8988T (cell line): ENCODE data around the gene SERAC1.
"Not testable (repeated sequence)": the region's sequence is repeated elsewhere in the genome, so short reads cannot be mapped to it uniquely, and the experiment has no call there.

Experiments used
- DNase-seq: peaks from one replicate; pipeline ENCODE4 v3.0.0; 2011

Gene SERAC1

DNA sequence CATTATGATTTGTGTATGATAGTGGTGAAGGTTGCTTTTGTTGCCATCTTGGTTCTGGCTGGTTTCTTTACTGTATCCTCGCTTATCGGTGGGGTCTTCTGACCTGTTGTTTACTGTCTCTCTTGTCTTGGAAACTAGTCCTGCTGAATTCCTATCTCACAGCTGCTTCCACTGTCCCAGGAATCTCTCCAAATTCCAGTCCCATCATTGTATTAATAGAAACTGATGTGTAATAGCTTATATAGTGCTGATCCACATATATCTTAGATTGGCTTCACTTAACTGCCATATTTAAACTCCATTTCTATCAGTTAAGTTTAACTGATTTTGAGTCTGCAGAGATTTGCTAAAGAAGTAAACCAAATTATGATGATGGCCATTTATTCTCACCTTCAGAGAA is 6.0 kb upstream of the SERAC1 start:
- DNase-seq = no peak

DNA sequence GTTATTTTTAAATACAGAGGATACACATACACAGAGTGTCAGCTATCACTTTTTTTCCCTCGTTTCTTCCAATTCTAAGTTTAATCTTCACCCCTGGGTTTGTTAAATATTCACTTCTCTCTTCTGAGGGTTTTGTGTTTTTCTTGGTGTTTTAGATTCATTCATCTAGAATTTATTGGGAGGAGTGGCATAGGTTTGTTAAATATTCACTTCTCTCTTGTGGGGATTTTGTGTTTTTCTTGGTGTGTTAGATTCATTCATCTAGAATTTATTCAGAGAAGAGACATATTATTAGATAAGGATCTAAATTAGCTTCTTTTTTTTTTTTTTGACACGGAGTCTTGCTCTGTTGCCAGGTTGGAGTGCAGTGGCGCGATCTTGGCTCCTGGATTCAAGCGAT is 3.9 kb upstream of the SERAC1 start:
- DNase-seq = no peak

GRCh38 chr6:158170656-158171081 is 2.6 kb upstream of the SERAC1 start:
- DNase-seq = no peak

- not testable (repeated sequence) for DNase-seq
These were observed 1.6 kb upstream of the SERAC1 start for GRCh38 chr6:158169634-158170033.

DNA sequence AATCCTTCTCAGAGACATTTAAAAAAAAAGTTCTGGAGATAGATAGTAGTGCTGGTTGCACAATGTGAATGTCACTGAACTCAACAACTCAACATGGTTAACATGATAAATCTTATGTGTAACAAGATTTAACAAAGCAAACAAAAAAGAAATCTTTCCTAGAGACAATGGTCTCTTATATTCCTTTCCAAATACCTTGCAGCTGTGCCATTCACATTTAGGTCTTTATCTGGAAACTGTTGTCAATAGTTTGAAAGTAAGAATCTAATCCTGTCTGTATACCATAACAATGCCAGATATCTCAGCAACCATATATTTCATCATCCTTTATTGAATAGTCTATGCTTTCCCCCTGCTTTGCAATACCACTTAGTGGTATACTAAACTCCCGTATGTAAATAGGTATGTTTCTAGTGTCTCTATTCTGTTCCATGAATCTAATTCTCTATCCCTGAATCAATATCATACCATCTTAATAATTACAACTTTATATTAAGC is 2.1 kb downstream of the SERAC1 start:
- no peak for DNase-seq

DNA sequence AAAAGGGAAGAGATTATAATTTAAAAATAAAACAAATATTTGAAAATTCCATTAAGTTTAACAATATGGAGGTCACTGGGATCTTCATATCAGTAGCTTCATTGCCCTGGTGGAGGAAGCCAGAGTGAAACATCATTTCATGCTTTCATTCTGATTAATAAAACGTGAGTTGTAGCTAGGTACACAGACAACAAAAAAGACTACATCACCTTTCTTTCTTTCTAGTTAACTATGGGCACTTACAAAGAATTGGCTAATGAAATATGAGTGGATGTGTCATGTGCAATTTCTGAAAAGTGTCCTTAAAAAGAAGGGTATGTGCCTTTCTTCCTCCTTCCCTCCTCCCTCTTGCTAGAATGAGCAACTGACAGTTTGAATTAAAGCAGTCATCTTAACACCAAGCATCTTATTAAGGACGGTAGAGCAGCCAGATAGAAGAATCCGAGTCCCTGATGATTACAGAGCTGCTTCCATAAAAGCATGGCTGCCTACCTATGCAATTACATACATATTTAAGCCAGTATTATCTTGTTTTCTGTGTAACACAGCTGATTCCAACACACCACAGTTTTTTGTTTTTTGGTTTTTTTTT is 3.4 kb downstream of the SERAC1 start:
- no peak for DNase-seq

DNA sequence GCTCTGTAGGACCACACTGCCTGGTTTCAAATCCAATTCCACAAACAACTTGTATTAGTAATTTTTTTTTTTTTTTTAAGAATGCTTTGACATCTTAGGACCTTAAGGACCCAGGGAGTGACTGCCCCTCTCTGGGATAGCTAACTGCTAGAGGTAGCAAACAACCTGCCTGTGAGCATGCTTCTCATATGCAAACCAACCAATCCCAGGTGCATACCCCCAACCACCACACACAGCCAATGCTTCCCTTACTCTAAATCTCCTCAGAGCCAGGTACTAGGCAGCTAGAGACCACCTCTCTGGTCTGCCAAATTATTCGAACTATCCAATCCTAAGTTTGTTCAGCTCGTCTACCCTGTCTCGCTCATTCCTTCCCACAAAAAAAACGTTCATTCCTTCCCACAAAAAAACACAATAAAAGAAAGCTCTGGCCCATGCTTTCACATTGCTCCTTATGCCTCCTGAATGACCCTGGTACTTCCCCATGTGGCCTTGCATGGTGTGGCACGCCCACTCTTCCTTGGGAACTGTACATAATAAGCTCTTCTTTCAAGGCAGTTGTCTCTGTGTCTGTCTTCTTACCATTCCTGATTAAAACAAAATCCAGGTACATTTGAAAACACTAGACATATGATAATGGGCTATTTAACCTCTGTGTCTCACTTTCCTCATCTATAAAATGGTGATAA is 6.4 kb downstream of the SERAC1 start:
- no peak for DNase-seq

GRCh38 chr6:158160932-158161539 is 7.0 kb downstream of the SERAC1 start:
- no peak for DNase-seq

- no peak for DNase-seq
These were observed 9.3 kb downstream of the SERAC1 start for GRCh38 chr6:158158748-158159147.

- DNase-seq = no peak
These were observed 9.9 kb downstream of the SERAC1 start for GRCh38 chr6:158158123-158158522.

DNA sequence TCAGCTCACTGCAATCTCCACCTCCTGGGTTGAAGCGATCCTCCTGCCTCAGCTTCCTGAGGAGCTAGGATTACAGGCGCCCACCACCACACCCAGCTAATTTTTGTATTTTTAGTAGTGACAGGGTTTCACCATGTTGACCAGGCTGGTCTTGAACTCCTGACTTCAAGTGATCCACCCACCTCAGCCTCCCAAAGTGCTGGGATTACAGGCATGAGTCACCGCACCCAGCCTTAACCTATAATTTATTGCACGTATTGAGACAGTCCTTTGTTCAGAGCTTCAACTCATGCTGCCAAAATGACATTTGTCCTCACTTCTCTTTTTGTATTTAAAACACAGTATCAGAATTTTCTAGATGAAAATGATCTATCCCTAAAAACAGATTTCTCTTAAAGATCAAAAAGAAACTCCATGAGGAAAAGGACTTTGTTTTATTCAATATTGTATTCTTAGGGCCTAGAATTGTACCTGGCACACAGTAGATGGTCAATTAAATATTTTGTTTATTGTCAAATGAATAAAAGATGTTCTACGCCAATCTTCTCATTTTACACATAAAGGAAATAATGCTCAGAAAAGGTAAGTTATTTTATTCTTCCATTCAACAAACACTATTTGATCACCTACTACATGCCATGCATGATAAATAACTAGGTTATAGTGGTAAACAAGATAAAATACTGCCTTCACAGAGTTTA is 10.8 kb downstream of the SERAC1 start:
- no peak for DNase-seq

DNA sequence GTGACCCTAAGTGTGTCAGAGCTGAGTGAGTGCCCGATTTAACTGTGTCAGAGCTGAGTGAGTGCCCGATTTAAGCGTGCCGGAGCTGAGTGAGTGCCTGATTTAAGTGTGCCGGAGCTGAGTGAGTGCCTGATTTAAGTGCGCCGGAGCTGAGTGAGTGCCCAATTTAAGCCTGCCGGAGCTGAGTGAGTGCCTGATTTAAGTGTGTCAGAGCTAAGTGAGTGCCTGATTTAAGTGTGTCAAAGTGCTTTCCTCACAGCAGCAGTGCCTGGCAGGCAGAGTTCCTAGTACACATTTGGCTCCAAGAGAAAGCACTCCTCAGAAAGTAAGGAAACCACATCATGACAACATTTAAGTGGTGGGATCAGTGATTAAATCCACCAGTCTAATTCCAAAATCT is 13.2 kb downstream of the SERAC1 start:
- no peak for DNase-seq

DNA sequence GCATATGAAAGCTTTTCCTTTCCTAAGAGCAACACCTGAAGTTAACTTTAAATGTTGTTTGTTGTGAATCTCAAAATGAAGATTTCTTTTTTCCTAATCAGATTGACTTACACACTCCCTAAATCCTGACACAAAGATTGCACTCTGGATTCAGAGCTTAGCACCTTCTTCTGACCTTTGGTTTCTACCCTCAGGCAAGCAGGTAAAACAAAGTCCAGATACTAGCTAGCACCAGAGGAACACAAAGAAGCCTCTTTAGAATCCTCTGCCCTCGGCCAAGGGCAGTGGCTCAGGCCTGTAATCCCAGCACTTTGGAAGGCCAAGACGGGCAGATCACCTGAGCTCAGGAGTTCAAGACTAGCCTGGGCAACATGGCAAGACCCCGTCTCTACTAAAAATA is 14.5 kb downstream of the SERAC1 start:
- no peak for DNase-seq

DNA sequence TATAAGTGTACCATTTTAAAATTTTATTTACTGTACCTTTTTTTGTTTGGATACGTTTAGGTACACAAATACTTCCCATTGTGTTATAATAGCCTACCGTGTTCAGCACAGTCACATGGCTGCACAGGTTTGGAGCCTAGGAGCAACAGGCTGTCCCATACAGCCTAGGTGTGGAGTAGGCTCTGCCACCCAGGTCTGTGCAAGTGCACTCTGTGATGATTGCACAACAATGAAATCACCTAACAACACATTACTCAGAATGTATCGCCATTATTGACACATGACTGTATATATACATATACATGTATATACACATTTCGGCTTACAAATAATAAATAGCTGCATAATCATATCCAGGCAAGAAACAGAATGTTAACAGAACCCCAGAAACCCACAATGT is 15.4 kb downstream of the SERAC1 start:
- DNase-seq = no peak

- DNase-seq = not testable (repeated sequence)
These were observed 16.0 kb downstream of the SERAC1 start for GRCh38 chr6:158152025-158152424.

DNA sequence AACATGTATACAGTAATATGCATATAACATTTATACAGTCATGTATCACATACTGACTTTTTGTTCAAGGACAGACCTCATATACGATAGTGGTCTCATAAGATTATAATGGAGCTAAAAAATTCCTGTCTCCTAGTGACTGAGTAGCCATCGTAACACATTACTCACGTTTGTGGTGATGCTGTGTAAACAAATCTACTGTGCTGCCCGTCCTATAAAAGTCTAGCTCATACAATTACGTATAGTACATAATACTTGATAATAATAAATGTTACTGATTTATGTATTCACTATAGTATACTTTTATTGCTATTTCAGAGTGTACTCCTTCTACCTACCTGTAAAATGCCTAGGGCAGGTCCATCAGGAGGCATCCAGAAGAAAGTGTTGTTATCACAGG is 17.4 kb downstream of the SERAC1 start:
- no peak for DNase-seq

- DNase-seq = no peak
These were observed 18.4 kb downstream of the SERAC1 start for GRCh38 chr6:158149641-158150040.

- DNase-seq = no peak
These were observed 24.4 kb downstream of the SERAC1 start for GRCh38 chr6:158143700-158144099.

GRCh38 chr6:158142789-158143188 is 25.3 kb downstream of the SERAC1 start:
- DNase-seq = no peak

DNA sequence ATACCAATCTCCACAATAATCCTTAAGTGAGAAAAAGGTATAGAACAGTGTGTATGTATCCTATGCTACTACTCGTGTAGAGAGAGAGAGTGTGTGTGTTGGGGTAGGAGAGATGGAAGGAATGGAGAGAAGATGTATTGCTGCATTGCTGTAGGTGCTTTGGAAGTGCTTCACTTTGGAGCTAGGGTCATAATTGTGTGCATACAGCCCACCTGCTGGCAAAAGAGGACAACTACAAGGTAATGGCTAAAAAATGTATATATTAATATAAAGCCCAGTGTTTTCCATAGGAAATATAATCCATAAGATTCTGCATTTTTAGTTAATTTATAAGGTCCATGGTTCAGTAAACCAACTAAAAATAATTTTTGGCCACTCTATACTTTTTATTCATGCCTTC is 36.1 kb downstream of the SERAC1 start:
- peak; percentile 20 for DNase-seq

DNA sequence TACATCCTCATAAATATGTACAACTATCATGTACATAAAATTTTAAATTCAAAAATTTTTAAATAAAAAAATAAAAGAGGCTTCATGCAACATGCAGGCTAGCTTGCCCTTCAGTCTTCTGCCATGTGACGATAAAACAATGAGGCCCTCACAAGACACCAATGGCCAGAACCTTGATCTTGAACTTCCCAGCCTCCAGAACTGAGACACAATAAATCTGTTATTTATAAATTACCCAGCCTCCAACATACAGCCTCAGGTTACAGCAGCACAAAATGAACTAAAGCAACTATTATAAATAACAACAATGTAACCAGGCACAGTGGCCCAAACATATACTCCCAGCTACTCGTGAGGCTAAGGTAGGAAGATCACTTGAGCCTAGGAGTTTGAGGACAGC is 42.8 kb downstream of the SERAC1 start:
- DNase-seq = no peak

DNA sequence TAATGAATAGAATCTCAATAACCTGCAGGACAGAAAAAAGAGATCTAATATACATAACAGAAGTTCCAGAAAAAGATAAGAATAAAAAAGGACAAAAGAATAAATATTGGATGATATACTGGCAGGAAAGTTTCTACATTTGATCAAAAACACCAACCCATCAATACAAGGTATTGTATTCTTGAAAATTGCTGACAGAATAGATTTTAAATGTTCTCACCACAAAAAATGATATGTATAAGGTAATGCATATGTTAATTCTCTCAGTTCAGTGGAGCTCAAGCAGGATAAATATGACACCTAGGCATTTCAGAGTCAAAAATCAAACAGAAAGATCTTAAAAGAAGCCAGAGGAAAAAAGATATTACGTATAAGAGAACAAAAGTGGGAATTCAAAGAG is 43.8 kb downstream of the SERAC1 start:
- no peak for DNase-seq

- no peak for DNase-seq
These were observed 46.0 kb downstream of the SERAC1 start for GRCh38 chr6:158122048-158122447.

DNA sequence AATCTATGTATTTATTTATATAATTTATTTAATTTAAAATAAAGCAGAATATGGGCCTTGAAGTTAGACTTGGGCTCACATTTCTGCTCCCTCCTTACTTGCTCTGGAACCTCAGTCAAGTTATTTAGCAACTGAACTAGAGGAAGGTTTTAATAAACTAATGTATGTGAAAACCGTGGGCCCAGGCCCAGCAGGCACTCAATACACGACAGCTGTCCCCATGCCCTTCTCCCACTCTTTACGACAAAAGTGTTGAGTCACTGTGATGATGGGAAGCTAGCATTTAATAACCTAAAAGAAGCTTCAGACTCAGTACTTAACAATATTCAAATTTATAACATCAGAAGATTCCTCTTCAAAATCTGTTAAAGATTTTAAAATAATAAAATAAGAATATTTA is 46.7 kb downstream of the SERAC1 start:
- no peak for DNase-seq
